Kidney glomerular epithelial cell (primary cell): ENCODE data around the gene NOL9.

Experiments used
- DNase-seq: peaks from one replicate; lab custom pipeline; 2025; lab: John Stamatoyannopoulos, UW

Gene NOL9

GRCh38 chr1:6488602-6489382 is 65.5 kb downstream of the NOL9 start:
- DNase-seq, result no peak

GRCh38 chr1:6487804-6488484 is 66.4 kb downstream of the NOL9 start:
- DNase-seq, result no peak

DNA sequence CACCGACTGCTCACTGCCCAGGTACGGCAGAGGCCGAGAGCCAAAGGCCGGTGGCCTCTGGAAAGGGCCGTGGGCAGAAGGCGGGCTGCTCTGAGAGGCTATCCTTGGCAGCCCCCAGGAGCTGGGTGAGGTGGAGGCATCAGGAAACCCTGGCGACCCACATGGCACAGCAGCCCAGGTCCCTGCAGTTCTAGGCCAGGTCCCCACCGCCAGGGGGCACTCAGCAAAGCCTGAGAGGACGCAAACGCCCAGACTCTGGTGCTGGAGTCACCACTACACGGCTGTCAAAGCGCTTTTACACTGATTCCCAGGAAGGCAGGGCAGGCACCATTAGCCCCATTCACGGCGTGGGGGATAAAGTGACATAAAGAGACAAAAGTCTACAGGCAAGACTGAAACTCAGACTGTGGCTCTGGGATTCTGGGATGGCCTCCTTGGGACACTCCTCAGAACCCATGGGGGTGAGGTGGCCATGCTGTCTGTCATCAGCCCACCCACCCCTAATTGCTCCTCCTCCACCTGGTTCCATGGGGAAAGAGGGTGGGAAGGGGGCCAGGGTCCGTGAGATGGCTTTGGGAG is 67.8 kb downstream of the NOL9 start:
- peak; percentile 68 for DNase-seq

- no peak for DNase-seq
These were observed 68.9 kb downstream of the NOL9 start for GRCh38 chr1:6485168-6486101.

- DNase-seq, result no peak
These were observed 69.5 kb downstream of the NOL9 start for GRCh38 chr1:6484826-6485167.

DNA sequence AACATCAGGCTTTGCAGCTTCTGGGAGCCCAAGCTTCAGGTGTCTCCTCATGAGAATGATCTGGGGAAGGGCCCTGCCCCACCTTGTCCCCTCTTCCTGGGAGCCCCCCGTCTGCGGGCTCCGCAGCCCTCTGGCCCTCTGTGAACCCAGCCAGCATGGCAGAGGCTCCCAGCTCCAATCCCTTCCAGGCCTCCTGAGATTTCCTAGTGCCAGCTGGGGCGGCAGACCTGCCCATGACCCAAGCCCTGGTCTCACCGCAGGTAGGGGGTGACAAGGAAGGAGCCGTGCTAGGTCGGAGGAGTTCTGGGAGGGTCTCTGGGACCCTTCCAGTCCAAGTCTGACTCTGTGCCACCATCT is 70.6 kb downstream of the NOL9 start:
- DNase-seq, result no peak

DNA sequence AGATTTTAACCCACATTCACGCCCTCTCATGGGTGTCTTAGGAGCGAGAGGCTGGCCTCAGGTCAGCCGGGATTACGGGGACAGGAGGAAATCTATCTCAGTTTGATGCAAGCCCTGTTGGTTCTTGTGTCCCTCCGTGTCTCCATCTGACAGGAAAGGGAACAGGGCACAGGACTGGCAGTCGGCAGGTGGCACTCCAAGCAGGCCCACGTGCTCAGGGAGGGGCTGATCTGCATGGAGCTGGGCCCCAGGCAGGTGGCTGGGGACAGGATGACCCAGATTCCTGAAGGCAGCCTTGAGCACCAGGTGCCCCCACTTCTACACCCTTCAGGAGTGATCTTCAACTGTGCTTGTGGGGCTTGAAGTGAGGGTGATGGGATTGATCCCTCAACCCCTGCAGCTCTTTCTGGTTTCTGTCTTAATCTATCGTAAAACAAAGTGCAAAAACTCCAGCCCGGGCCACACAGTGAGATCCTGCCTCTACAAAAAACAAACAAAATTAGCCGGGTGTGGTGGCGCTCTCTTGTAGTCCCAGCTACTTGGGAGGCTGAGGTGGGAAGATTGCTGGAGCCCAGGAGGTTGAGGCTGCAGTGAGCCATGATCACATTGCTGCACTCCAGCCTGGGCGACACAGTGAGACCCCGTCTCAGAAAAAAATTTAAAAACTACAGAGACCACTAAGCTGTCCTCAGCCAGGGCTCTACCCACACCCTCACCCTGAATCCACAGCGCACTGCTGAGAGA is 71.1 kb downstream of the NOL9 start:
- no peak for DNase-seq

DNA sequence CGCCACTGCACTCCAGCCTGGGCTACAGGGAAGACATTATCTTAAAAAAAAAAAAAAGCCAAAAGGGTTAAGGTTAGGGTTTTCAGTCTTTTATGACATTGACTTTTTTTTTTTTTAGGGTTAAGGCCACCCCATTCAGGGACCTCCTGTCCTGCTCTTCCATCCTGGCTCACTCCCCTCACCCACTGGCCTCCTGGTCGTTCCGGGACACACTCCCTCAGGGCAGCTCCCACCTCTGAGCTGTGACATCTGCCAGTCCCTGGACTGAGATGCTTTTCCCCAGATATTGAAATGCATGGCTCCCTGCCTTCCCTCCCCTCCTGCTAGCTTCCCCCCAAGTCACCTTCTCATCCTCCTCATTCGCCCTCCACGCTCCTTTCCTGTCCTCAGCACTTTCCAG is 72.5 kb downstream of the NOL9 start:
- DNase-seq, result no peak

GRCh38 chr1:6477039-6477820 is 77.1 kb downstream of the NOL9 start:
- no peak for DNase-seq

GRCh38 chr1:6476483-6476882 is 77.8 kb downstream of the NOL9 start:
- no peak for DNase-seq

DNA sequence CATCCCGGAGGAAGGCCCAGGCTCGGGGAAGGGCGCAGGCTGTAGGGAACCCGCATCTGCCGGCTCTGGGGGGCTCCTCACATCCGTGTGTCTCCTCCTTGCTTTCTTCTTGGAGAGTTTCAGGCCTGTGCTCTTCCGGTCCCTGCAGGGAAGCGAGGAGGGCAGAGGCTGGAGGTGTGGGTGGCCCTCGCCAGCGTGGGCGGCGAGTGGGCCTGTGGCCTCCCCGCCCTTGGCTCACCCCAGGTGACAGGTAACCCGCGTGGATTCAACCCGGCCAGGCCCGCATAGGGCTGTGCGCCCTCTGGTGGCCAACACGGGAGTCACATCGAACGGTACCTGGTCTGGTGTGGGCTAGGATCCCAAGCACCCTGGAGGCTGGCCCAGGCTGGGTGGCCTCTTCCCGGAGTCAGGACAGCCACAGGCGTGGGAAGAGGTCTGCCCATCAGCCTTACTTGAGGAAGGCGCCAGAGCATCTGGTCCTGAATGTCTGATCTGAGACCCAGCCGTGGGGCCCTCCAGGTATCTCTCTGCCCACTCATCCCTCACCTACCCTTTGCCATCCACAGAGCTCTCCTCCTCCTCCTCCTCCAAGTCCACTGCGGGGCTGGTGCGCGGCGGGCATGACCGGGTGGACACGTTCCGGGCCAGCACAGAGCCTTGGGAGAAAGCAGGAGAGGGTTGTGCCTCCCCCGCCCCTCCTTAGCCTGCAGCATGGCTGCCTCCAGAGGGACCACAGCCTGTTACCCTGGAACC is 78.8 kb downstream of the NOL9 start:
- DNase-seq, result peak; percentile 37

DNA sequence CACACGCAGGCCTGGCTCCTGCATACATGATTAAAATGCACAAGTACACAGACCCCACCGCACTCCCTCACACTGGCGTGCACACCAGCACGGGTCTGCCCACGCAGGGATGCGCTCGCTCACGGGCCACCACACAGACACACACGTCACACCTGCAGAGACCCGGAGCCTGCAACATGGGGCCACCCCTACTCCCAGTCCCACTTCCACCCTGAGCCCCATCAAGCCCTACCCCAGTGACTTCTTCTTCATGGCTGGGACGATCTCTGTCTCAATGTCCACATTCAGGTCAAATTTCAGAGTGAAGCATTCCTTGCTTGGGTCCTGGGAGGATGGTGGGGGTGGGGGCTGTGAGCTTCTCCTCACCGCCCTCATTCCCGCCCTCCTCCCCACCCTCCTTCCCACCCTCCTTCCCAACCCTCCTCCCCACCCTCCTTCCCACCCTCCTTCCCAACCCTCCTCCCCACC is 79.5 kb downstream of the NOL9 start:
- DNase-seq, result no peak

GRCh38 chr1:6473974-6474814 is 80.1 kb downstream of the NOL9 start:
- no peak for DNase-seq

GRCh38 chr1:6473156-6473555 is 81.2 kb downstream of the NOL9 start:
- DNase-seq, result no peak

- no peak for DNase-seq
These were observed 81.9 kb downstream of the NOL9 start for GRCh38 chr1:6472391-6472790.

DNA sequence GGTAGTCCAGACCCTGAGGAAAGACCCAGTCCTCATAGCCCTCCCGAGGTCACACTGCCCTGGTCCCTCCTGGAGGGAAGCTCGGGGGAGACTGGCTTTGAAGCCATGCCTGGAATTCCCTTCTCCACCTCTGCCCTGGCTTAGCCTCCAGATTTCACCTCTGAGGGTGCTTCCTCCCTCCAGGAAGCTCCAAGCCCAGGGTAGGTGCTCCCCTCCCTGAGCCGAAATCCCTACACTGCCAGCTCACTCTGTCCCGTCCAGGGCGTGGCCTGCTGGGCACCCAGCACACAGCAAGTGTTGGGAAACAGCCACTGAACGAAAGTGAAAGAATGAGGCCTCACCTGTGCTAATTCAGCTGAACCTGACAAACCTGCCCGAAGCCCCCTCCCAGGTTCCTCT is 82.3 kb downstream of the NOL9 start:
- no peak for DNase-seq
